HepG2 (cell line): ENCODE data around the gene PAK6. TPM values are rescaled to one million over a fixed set of nuclear protein-coding genes. Genes with fewer than 3 reads are reported as not detected.

Source experiments
- AGO2 ChIP-seq: fragments of 200-400 bp; formaldehyde crosslinking; optimal IDR thresholded peaks from 2 replicates; pipeline ENCODE3; 2017; ENCODE audit warnings: mild to moderate bottlenecking, low read depth, low read length, moderate library complexity
- ELF3 ChIP-seq: IDR thresholded peaks from 2 replicates; pipeline ENCODE4 v1.6.1; 2016; ENCODE audit warnings: missing genetic modification reagents, missing compliant biosample characterization
- MTF1 ChIP-seq: sonication (generic); formaldehyde crosslinking; IDR thresholded peaks from 2 replicates; pipeline ENCODE4 v1.5.0; 2020; ENCODE audit warnings: missing genetic modification reagents
- MXD4 ChIP-seq: IDR thresholded peaks from 2 replicates; pipeline ENCODE4 v1.6.1; 2016; ENCODE audit warnings: mild to moderate bottlenecking, missing biosample characterization, missing genetic modification reagents
- SPEN ChIP-seq: sonication (generic); formaldehyde crosslinking; IDR thresholded peaks from 2 replicates; pipeline ENCODE4 v1.5.1; 2020; ENCODE audit warnings: low read depth, mild to moderate bottlenecking, missing genetic modification reagents
- polyA plus RNA-seq, 8 experiments: library from polyadenylated mRNA; depleted of rRNA in 3 of 8; stranded (reverse) in 7 of 8; unstranded in 1 of 8; fragments of >200 nt; fragmentation: Illumina TruSeq in 4 of 8; extraction: Trizol in 4 of 8; gene quantifications; 2 replicates each; pipeline versions ENCODE4 v1.2.1 to v1.2.3, GENCODE V29; 2011 to 2016; ENCODE audit warnings: low read depth in 4 of 8, missing spikeins in 1 of 8, mixed read lengths in 1 of 8; ENCODE audit not compliant: insufficient read depth in 1 of 8
- total RNA-seq, 5 experiments: library from RNA; depleted of rRNA; stranded (reverse); fragments of >200 nt; fragmentation: Illumina TruSeq; extraction: Trizol; gene quantifications; 2 replicates each; pipeline ENCODE4 v1.2.3, GENCODE V29; 2016; ENCODE audit warnings: low read depth in 1 of 5
- TF ChIP-seq, protein P1 (sequence below): sonication (generic); formaldehyde crosslinking; IDR thresholded peaks from 2 replicates; pipeline ENCODE4 v1.5.0; 2020; ENCODE audit warnings: mild to moderate bottlenecking, missing genetic modification reagents, moderate library complexity
- TF ChIP-seq, protein P2 (sequence below): sonication (generic); formaldehyde crosslinking; IDR thresholded peaks from 2 replicates; pipeline ENCODE4 v1.4.0; 2020; ENCODE audit warnings: mild to moderate bottlenecking, missing genetic modification reagents
- TF ChIP-seq, protein P3 (sequence below): sonication (generic); formaldehyde crosslinking; IDR thresholded peaks from 2 replicates; pipeline ENCODE4 v1.9.0; 2022; ENCODE audit warnings: missing genetic modification reagents, mild to moderate bottlenecking, borderline replicate concordance
- TF ChIP-seq, protein P4 (sequence below), 2 experiments: sonication (generic) in 1 of 2; formaldehyde crosslinking in 1 of 2; IDR thresholded peaks; 2 replicates each; pipeline versions ENCODE4 v1.4.0 to v1.6.1; 2018 to 2020; ENCODE audit warnings: missing genetic modification reagents in 2 of 2, borderline replicate concordance in 1 of 2, low read depth in 1 of 2, mild to moderate bottlenecking in 1 of 2, missing biosample characterization in 1 of 2
- TF ChIP-seq, protein P5 (sequence below): sonication (generic); formaldehyde crosslinking; IDR thresholded peaks from 2 replicates; pipeline ENCODE4 v1.4.0; 2020; ENCODE audit warnings: mild to moderate bottlenecking, missing genetic modification reagents

PAK6 gene
- total and polyA plus RNA-seq, 2 of the 13 experiments (the other 11 are each of a cell fraction or from before 2014, with no cell fraction given), result 0.07 TPM; not detected in 1

DNA sequence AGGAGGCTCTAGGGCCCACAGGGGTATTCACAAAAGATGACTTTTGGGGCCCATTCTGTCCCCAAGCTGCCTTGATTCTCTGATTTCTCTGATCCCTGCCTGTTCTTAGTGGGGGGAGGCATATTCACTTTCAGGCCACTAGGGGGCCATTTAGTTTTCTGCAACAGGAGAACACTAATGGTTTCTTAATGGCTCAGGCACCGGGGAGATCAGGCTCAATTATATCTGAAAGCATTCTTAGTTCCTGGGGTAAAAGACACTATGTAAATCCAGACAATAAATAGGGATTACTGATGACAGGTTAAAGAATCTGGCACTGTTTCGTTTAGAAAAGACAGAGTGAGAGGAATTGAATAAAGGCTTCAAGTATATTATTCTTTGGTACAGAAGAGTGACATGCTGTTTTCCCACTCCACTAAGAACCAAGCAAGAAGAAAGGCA is 82.1 kb downstream of the PAK6 start (continued):
- TF ChIP-seq, protein P1, sequence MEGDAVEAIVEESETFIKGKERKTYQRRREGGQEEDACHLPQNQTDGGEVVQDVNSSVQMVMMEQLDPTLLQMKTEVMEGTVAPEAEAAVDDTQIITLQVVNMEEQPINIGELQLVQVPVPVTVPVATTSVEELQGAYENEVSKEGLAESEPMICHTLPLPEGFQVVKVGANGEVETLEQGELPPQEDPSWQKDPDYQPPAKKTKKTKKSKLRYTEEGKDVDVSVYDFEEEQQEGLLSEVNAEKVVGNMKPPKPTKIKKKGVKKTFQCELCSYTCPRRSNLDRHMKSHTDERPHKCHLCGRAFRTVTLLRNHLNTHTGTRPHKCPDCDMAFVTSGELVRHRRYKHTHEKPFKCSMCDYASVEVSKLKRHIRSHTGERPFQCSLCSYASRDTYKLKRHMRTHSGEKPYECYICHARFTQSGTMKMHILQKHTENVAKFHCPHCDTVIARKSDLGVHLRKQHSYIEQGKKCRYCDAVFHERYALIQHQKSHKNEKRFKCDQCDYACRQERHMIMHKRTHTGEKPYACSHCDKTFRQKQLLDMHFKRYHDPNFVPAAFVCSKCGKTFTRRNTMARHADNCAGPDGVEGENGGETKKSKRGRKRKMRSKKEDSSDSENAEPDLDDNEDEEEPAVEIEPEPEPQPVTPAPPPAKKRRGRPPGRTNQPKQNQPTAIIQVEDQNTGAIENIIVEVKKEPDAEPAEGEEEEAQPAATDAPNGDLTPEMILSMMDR, result peak; percentile 73
- TF ChIP-seq SPEN, result no peak
- no peak for TF ChIP-seq AGO2
- TF ChIP-seq, protein P2, sequence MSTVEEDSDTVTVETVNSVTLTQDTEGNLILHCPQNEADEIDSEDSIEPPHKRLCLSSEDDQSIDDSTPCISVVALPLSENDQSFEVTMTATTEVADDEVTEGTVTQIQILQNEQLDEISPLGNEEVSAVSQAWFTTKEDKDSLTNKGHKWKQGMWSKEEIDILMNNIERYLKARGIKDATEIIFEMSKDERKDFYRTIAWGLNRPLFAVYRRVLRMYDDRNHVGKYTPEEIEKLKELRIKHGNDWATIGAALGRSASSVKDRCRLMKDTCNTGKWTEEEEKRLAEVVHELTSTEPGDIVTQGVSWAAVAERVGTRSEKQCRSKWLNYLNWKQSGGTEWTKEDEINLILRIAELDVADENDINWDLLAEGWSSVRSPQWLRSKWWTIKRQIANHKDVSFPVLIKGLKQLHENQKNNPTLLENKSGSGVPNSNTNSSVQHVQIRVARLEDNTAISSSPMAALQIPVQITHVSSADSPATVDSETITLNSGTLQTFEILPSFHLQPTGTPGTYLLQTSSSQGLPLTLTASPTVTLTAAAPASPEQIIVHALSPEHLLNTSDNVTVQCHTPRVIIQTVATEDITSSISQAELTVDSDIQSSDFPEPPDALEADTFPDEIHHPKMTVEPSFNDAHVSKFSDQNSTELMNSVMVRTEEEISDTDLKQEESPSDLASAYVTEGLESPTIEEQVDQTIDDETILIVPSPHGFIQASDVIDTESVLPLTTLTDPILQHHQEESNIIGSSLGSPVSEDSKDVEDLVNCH (CRISPR knock-in tag), result no peak
- peak; percentile 29; the same call in 1 of the 2 replicates for TF ChIP-seq ELF3 (CRISPR knock-in tag)
- TF ChIP-seq, protein P3, sequence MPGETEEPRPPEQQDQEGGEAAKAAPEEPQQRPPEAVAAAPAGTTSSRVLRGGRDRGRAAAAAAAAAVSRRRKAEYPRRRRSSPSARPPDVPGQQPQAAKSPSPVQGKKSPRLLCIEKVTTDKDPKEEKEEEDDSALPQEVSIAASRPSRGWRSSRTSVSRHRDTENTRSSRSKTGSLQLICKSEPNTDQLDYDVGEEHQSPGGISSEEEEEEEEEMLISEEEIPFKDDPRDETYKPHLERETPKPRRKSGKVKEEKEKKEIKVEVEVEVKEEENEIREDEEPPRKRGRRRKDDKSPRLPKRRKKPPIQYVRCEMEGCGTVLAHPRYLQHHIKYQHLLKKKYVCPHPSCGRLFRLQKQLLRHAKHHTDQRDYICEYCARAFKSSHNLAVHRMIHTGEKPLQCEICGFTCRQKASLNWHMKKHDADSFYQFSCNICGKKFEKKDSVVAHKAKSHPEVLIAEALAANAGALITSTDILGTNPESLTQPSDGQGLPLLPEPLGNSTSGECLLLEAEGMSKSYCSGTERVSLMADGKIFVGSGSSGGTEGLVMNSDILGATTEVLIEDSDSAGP (CRISPR knock-in tag), result no peak
- no peak for TF ChIP-seq MTF1 (CRISPR knock-in tag)
- TF ChIP-seq, protein P4, sequence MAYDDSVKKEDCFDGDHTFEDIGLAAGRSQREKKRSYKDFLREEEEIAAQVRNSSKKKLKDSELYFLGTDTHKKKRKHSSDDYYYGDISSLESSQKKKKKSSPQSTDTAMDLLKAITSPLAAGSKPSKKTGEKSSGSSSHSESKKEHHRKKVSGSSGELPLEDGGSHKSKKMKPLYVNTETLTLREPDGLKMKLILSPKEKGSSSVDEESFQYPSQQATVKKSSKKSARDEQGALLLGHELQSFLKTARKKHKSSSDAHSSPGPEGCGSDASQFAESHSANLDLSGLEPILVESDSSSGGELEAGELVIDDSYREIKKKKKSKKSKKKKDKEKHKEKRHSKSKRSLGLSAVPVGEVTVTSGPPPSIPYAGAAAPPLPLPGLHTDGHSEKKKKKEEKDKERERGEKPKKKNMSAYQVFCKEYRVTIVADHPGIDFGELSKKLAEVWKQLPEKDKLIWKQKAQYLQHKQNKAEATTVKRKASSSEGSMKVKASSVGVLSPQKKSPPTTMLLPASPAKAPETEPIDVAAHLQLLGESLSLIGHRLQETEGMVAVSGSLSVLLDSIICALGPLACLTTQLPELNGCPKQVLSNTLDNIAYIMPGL (CRISPR knock-in tag; IDR thresholded peaks at IDR 0.05; ENCODE audit: borderline replicate concordance in 1 of 2, low read depth in 1 of 2), result 0 out of 4 replicates have a peak, but pooled peaks of 1 of the 2 experiments have one; percentile 30
- TF ChIP-seq, protein P5, sequence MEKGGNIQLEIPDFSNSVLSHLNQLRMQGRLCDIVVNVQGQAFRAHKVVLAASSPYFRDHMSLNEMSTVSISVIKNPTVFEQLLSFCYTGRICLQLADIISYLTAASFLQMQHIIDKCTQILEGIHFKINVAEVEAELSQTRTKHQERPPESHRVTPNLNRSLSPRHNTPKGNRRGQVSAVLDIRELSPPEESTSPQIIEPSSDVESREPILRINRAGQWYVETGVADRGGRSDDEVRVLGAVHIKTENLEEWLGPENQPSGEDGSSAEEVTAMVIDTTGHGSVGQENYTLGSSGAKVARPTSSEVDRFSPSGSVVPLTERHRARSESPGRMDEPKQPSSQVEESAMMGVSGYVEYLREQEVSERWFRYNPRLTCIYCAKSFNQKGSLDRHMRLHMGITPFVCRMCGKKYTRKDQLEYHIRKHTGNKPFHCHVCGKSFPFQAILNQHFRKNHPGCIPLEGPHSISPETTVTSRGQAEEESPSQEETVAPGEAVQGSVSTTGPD (CRISPR knock-in tag), result no peak
- TF ChIP-seq MXD4, result no peak
